K562 (cell line): ENCODE measurements around the gene PARD6B. TPM values are rescaled to one million over a fixed set of nuclear protein-coding genes. Genes with fewer than 3 reads are reported as not detected.
A peak's percentile ranks its signal among the peaks of the same experiment; 100 is the strongest.

Experiments used
- ADNP ChIP-seq: fragments of 200-800 bp; sonication (Bioruptor generic); IDR thresholded peaks from 2 replicates; pipeline ENCODE4 v1.6.1; 2016; ENCODE audit warnings: missing genetic modification characterization, missing compliant biosample characterization
- ARID2 ChIP-seq: fragments of 450-650 bp; IDR thresholded peaks from 2 replicates; pipeline ENCODE4 v1.6.1; 2017; ENCODE audit warnings: antibody characterized with exemption, mild to moderate bottlenecking
- ATF3 ChIP-seq, 2 experiments: fragments of 450-650 bp in 1 of 2; sonication (generic) in 1 of 2; formaldehyde crosslinking in 1 of 2; IDR thresholded peaks in 1 of 2; conservative IDR thresholded peaks in 1 of 2; 2 replicates each; pipeline versions ENCODE4 v1.6.1 to v1.8.1; 2016 to 2023; ENCODE audit warnings: mild to moderate bottlenecking in 2 of 2, moderate library complexity in 2 of 2, inconsistent platforms in 1 of 2, missing genetic modification reagents in 1 of 2
- HDAC1 ChIP-seq, 2 experiments: fragments of 450-650 bp; IDR thresholded peaks; 2 replicates each; pipeline ENCODE4 v1.6.1; 2016 to 2017; ENCODE audit warnings: inconsistent platforms in 1 of 2, mild to moderate bottlenecking in 1 of 2, moderate library complexity in 1 of 2
- ID3 ChIP-seq, 2 experiments: fragments of 250-450 bp in 1 of 2; fragments of 450-650 bp in 1 of 2; sonication (Bioruptor Pico) in 1 of 2; IDR thresholded peaks; 2 replicates each; pipeline versions ENCODE4 v1.6.1 to v1.8.0; 2016 to 2021; ENCODE audit warnings: mild to moderate bottlenecking in 2 of 2, moderate library complexity in 2 of 2, missing compliant biosample characterization in 1 of 2, missing genetic modification characterization in 1 of 2
- NCOA1 ChIP-seq: fragments of 450-650 bp; IDR thresholded peaks from 2 replicates; pipeline ENCODE4 v1.6.1; 2016; ENCODE audit warnings: low read depth
- NCOR1 ChIP-seq: fragments of 450-650 bp; IDR thresholded peaks from 2 replicates; pipeline ENCODE4 v1.6.1; 2016; ENCODE audit warnings: mild to moderate bottlenecking, moderate library complexity
- NFYB ChIP-seq: IDR thresholded peaks from 2 replicates; pipeline ENCODE4 v1.6.1; 2011; ENCODE audit warnings: mild to moderate bottlenecking, moderate library complexity; ENCODE audit not compliant: insufficient read length; ENCODE audit errors: extremely low read depth
- NRF1 ChIP-seq, 2 experiments: fragments of 450-650 bp; IDR thresholded peaks in 1 of 2; conservative IDR thresholded peaks in 1 of 2; 2 replicates each; pipeline ENCODE4 v1.6.1; 2014; ENCODE audit warnings: mild to moderate bottlenecking in 2 of 2
- RAD21 ChIP-seq, 2 experiments: fragments of 250-450 bp in 1 of 2; fragments of 450-650 bp in 1 of 2; sonication (Bioruptor Pico) in 1 of 2; formaldehyde crosslinking in 1 of 2; IDR thresholded peaks in 1 of 2; conservative IDR thresholded peaks in 1 of 2; 2 replicates each; pipeline versions ENCODE4 v1.4.0 to v1.8.0; 2020 to 2022; ENCODE audit warnings: mild to moderate bottlenecking in 2 of 2, moderate library complexity in 1 of 2
- RFX1 ChIP-seq: fragments of 450-650 bp; IDR thresholded peaks from 2 replicates; pipeline ENCODE4 v1.6.1; 2016; ENCODE audit warnings: mild to moderate bottlenecking, moderate library complexity
- SAFB ChIP-seq: fragments of 200-400 bp; formaldehyde crosslinking; IDR thresholded peaks from 2 replicates; pipeline ENCODE4 v1.6.1; 2017; ENCODE audit warnings: low read depth, low read length, borderline replicate concordance
- SIN3B ChIP-seq: fragments of 450-650 bp; IDR thresholded peaks from 2 replicates; pipeline ENCODE4 v1.6.1; 2017; ENCODE audit warnings: low read depth, mild to moderate bottlenecking, moderate library complexity
- SMARCA5 ChIP-seq: fragments of 450-650 bp; IDR thresholded peaks from 2 replicates; pipeline ENCODE4 v1.6.1; 2016
- SNIP1 ChIP-seq: fragments of 450-650 bp; IDR thresholded peaks from 2 replicates; pipeline ENCODE4 v1.7.1; 2017; ENCODE audit warnings: low read depth, mild to moderate bottlenecking
- TRIM25 ChIP-seq: fragments of 450-650 bp; IDR thresholded peaks from 2 replicates; pipeline ENCODE4 v1.7.0; 2016; ENCODE audit warnings: borderline replicate concordance
- ZBTB12 ChIP-seq: fragments of 250-450 bp; sonication (Bioruptor Pico); IDR thresholded peaks from 2 replicates; pipeline ENCODE4 v1.4.0; 2020
- ZFP36 ChIP-seq: fragments of 150-350 bp; IDR thresholded peaks from 2 replicates; pipeline ENCODE4 v1.6.1; 2018; ENCODE audit warnings: low read length, low read depth; ENCODE audit not compliant: partially characterized antibody
- polyA plus RNA-seq, 8 experiments: library from polyadenylated mRNA; depleted of rRNA in 4 of 8; stranded (reverse) in 5 of 8; unstranded in 3 of 8; fragments of >200 nt; fragmentation: Nextera tagmentation in 2 of 8; fragmentation: Illumina TruSeq in 1 of 8; extraction: Ambion mirVana in 2 of 8; extraction: Trizol in 1 of 8; gene quantifications; 2 replicates each; pipeline versions ENCODE4 v1.2.1 to v1.2.3, GENCODE V29; 2011 to 2014; ENCODE audit warnings: inconsistent platforms in 1 of 8, missing spikeins in 1 of 8
- total RNA-seq, 7 experiments: library from RNA; depleted of rRNA in 6 of 7; stranded (reverse); fragments of >200 nt in 6 of 7; fragmentation: Illumina TruSeq in 2 of 7; extraction: Trizol in 2 of 7; gene quantifications; 2 replicates each; pipeline versions ENCODE4 v1.2.1 to v1.2.3, GENCODE V29; 2011 to 2021; ENCODE audit warnings: low replicate concordance in 1 of 7

The PARD6B gene
- total and polyA plus RNA-seq, 9 of the 15 experiments (the other 6 are each of a cell fraction or from before 2014, with no cell fraction given), result 1.7 to 12.3 (median 5.5) TPM

GRCh38 chr20:50724851-50725723 is 6.3 kb upstream of the PARD6B start (continued):
- TF ChIP-seq ATF3 (IDR thresholded peaks at IDR 0.05) (peak; percentile 88), ATF3 (CRISPR knock-in tag; conservative IDR thresholded peaks at IDR 0.05) (no peak), RFX1 (no peak; the same call in 1 of the 2 replicates), TRIM25 (no peak; the same call in 1 of the 2 replicates), ID3 (CRISPR knock-in tag; IDR thresholded peaks at IDR 0.05) (no peak), ID3 (tag; IDR thresholded peaks at IDR 0.05) (no peak), ZBTB12 (no peak), HDAC1 (IDR thresholded peaks at IDR 0.05) (peak in 1 of 2 experiments; percentile 91; a peak in 2 of 4 replicates), SIN3B (no peak), NCOR1 (no peak; the same call in 1 of the 2 replicates), NCOA1 (peak; percentile 23; the same call in 1 of the 2 replicates), NRF1 (conservative IDR thresholded peaks at IDR 0.05 in 1 of 2, IDR thresholded peaks at IDR 0.05 in 1 of 2) (peak in 1 of 2 experiments; percentile 45; a peak in 1 of 4 replicates), ARID2 (no peak), SMARCA5 (no peak; the same call in 1 of the 2 replicates), ZFP36 (no peak), NFYB (no peak), ADNP (no peak), SNIP1 (no peak), SAFB (no peak), RAD21 (CRISPR knock-in tag; conservative IDR thresholded peaks at IDR 0.05 in 1 of 2, IDR thresholded peaks at IDR 0.05 in 1 of 2) (peak in 1 of 2 experiments; percentile 17; a peak in 2 of 4 replicates)
